HCT116 (cell line): Measurements from ENCODE around the gene RFX2. TPM values are rescaled to one million over a fixed set of nuclear protein-coding genes. Genes with fewer than 3 reads are reported as not detected.

Experiments
- ATAC-seq: fragments of 200-7000 bp; cut with Tn5 transposase; 2 replicates; pipeline ENCODE4 v1.9.1; 2020; ENCODE audit warnings: mild to moderate bottlenecking, moderate library complexity
- BruUV-seq: library from RNA; stranded (reverse); fragments of 400-500 nt; replicated peaks from 2 replicates; lab custom pipeline; 2021; lab: Mats Ljungman, UMichigan
- CTCF ChIA-PET: fragments of 300-600 bp; sonication (Branson Sonifier 250); formaldehyde crosslinking; loops from one replicate; lab custom pipeline; 2021; ENCODE audit warnings: antibody characterized with exemption; lab: Charles Lee
- POLR2A ChIA-PET: fragments of 300-600, 350-600 bp; sonication (Branson Sonifier 250); formaldehyde crosslinking; loops from one replicate; lab custom pipeline; 2021; ENCODE audit warnings: antibody characterized with exemption; lab: Charles Lee
- RAD21 ChIA-PET, 2 experiments: fragments of 300-600 bp; sonication (Branson Sonifier 250); formaldehyde crosslinking; loops; one replicate each; lab custom pipeline; 2023; ENCODE audit warnings: low total read pairs in 2 of 2; ENCODE audit not compliant: uncharacterized antibody in 2 of 2, unreplicated experiment in 2 of 2, low non-redundant PET in 1 of 2; lab: Charles Lee
- DNase-seq: peaks from one replicate; pipeline ENCODE4 v3.0.0-alpha.2; 2010; ENCODE audit warnings: low read depth, low spot score
- H2AFZ ChIP-seq: fragments of 200-600 bp; shearing (Covaris generic), sonication (generic); 2 replicates; pipeline ENCODE4 v1.6.1; 2017; ENCODE audit warnings: low read depth, mixed run types, mixed read lengths, antibody characterized with exemption, low read length; ENCODE audit not compliant: poor library complexity, severe bottlenecking
- H3K27ac ChIP-seq: 2 replicates; pipeline ENCODE4 v1.5.1; 2012; ENCODE audit warnings: low read depth, low read length
- H3K27me3 ChIP-seq: fragments of 200-600 bp; sonication (generic); 2 replicates; pipeline ENCODE4 v1.6.1; 2016; ENCODE audit warnings: mixed run types, low read length, mixed read lengths; ENCODE audit not compliant: insufficient read depth
- H3K36me3 ChIP-seq, 2 experiments: fragments of 200-500 bp in 1 of 2; fragments of 200-600 bp in 1 of 2; sonication (Bioruptor generic) in 1 of 2; sonication (generic) in 1 of 2; 2 replicates each; pipeline versions ENCODE4 v1.5.1 to v1.6.1; 2014 to 2016; ENCODE audit warnings: low read length in 2 of 2, inconsistent platforms in 1 of 2, mixed read lengths in 1 of 2, mixed run types in 1 of 2; ENCODE audit not compliant: insufficient read depth in 2 of 2, control insufficient read depth in 1 of 2
- H3K4me1 ChIP-seq, 2 experiments: fragments of 200-600 bp in 1 of 2; sonication (generic) in 1 of 2; 2 replicates each; pipeline versions ENCODE4 v1.5.1 to v1.6.1; 2012 to 2017; ENCODE audit warnings: low read length in 2 of 2, inconsistent platforms in 1 of 2, mild to moderate bottlenecking in 1 of 2, mixed read lengths in 1 of 2, mixed run types in 1 of 2, moderate library complexity in 1 of 2; ENCODE audit not compliant: insufficient read depth in 2 of 2, control insufficient read depth in 1 of 2
- H3K4me2 ChIP-seq: fragments of 200-600 bp; sonication (generic); 2 replicates; pipeline ENCODE4 v1.6.1; 2017; ENCODE audit warnings: mixed run types, low read length, mixed read lengths
- H3K4me3 ChIP-seq, 2 experiments: fragments of 200-600 bp in 1 of 2; sonication (generic) in 1 of 2; replicated peaks in 1 of 2; 2 replicates each; pipeline ENCODE4 v1.5.1; 2011 to 2016; ENCODE audit warnings: low read length in 2 of 2, control low read depth in 1 of 2, low read depth in 1 of 2, mild to moderate bottlenecking in 1 of 2, mixed read lengths in 1 of 2, mixed run types in 1 of 2
- H3K79me2 ChIP-seq: fragments of 200-600 bp; sonication (generic); 2 replicates; pipeline ENCODE4 v1.6.1; 2017; ENCODE audit warnings: mild to moderate bottlenecking, mixed run types, low read length, moderate library complexity, mixed read lengths; ENCODE audit not compliant: insufficient read depth
- H3K9ac ChIP-seq: fragments of 200-600 bp; sonication (generic); 2 replicates; pipeline ENCODE4 v1.6.1; 2016; ENCODE audit warnings: low read length, mixed read lengths
- H3K9me2 ChIP-seq: fragments of 200-600 bp; sonication (generic), shearing (Covaris generic); 2 replicates; pipeline ENCODE4 v1.6.1; 2017; ENCODE audit warnings: mixed run types, mild to moderate bottlenecking, moderate library complexity; ENCODE audit not compliant: insufficient read depth
- H3K9me3 ChIP-seq, 2 experiments: fragments of 200-500 bp in 1 of 2; fragments of 200-600 bp in 1 of 2; sonication (Bioruptor generic) in 1 of 2; sonication (generic) in 1 of 2; 2 replicates each; pipeline ENCODE4 v1.6.1; 2014 to 2017; ENCODE audit warnings: low read length in 2 of 2, mixed read lengths in 2 of 2, inconsistent platforms in 1 of 2, low read depth in 1 of 2, mild to moderate bottlenecking in 1 of 2, mixed run types in 1 of 2, moderate library complexity in 1 of 2; ENCODE audit not compliant: control insufficient read depth in 1 of 2, insufficient read depth in 1 of 2
- H4K20me1 ChIP-seq: fragments of 200-600 bp; sonication (generic), shearing (Covaris generic); 2 replicates; pipeline ENCODE4 v1.6.1; 2017; ENCODE audit warnings: mixed run types, mild to moderate bottlenecking, moderate library complexity; ENCODE audit not compliant: insufficient read depth
- CEBPB ChIP-seq: IDR thresholded peaks from 2 replicates; pipeline ENCODE4 v1.6.1; 2012; ENCODE audit warnings: low read depth
- EGR1 ChIP-seq: IDR thresholded peaks from 2 replicates; pipeline ENCODE4 v1.6.1; 2012; ENCODE audit warnings: low read depth
- EZH2phosphoT487 ChIP-seq: fragments of 200-600 bp; IDR thresholded peaks from 2 replicates; pipeline ENCODE4 v1.6.1; 2018; ENCODE audit warnings: antibody characterized with exemption, borderline replicate concordance
- FOSL1 ChIP-seq: IDR thresholded peaks from 2 replicates; pipeline ENCODE4 v1.6.1; 2012; ENCODE audit warnings: low read depth
- JUND ChIP-seq: IDR thresholded peaks from 2 replicates; pipeline ENCODE4 v1.6.1; 2012
- POLR2A ChIP-seq: IDR thresholded peaks from 2 replicates; pipeline ENCODE4 v1.7.0; 2011; ENCODE audit warnings: borderline replicate concordance; ENCODE audit not compliant: insufficient read depth, insufficient read length; ENCODE audit errors: extremely low read depth
- POLR2AphosphoS5 ChIP-seq: IDR thresholded peaks from 2 replicates; pipeline ENCODE4 v1.6.1; 2011; ENCODE audit warnings: mild to moderate bottlenecking, low read depth, low read length, moderate library complexity
- SIN3A ChIP-seq: IDR thresholded peaks from 2 replicates; pipeline ENCODE4 v1.6.1; 2012; ENCODE audit warnings: low read depth
- SRF ChIP-seq: IDR thresholded peaks from 2 replicates; pipeline ENCODE4 v1.6.1; 2012; ENCODE audit warnings: low read depth
- TCF7L2 ChIP-seq: IDR thresholded peaks from 2 replicates; pipeline ENCODE4 v1.7.0; 2011; ENCODE audit warnings: borderline replicate concordance, inconsistent platforms; ENCODE audit not compliant: insufficient read depth, insufficient read length; ENCODE audit errors: extremely low read depth
- YY1 ChIP-seq: IDR thresholded peaks from 2 replicates; pipeline ENCODE4 v1.6.1; 2011; ENCODE audit warnings: low read length, low read depth, moderate library complexity, mild to moderate bottlenecking; ENCODE audit not compliant: insufficient replicate concordance; ENCODE audit errors: extremely low read depth
- ZFX ChIP-seq: fragments of 450-650 bp; IDR thresholded peaks from 2 replicates; pipeline ENCODE4 v1.6.1; 2017
- intact Hi-C: fragments of 100-400 bp; cut with micrococcal nuclease; formaldehyde crosslinking; loops from 2 replicates; pipeline ENCODE4 v1.10.0; 2022
- total RNA-seq: library from RNA; stranded (reverse); gene quantifications from one replicate; pipeline ENCODE4 v1.2.1, GENCODE V29; 2021; ENCODE audit not compliant: unreplicated experiment

Gene RFX2
- total RNA-seq, 1 experiment from 2014 or later, result 13.7 TPM

- ChIA-PET RAD21 (interaction anchor here in 1 of 2 experiments (1.8 kb wide), 1 partner anchor 217 kb away, joined by 10 read pairs; no protein-coding TSS in a partner anchor), POLR2A (no interaction called here), CTCF (interaction anchor here (0.6 to 3.1 kb wide), 6 partner anchors 8 to 217 kb away, joined by 3 to 46 read pairs (median 4); partner anchors contain the start of gene NRTN)
- no peaks in the 10 kb centered on the region for H3K79me2 ChIP-seq
- intact Hi-C loops, result no loop called here
- no peaks in the 10 kb centered on the region for H3K36me3 ChIP-seq
- ATAC-seq (no peak), DNase-seq (no peak)
- H3K9ac ChIP-seq, result no peak overlapping the region
- H4K20me1 ChIP-seq, result no peaks in the 10 kb centered on the region
- no peak overlapping the region for H3K4me2 ChIP-seq
- TF ChIP-seq EGR1 (no peak), ZFX (no peak), POLR2AphosphoS5 (no peak), POLR2A (no peak), JUND (no peak), YY1 (no peak), EZH2phosphoT487 (no peak), SRF (no peak), FOSL1 (no peak), CEBPB (no peak), SIN3A (no peak), TCF7L2 (no peak)
- no peak overlapping the region for H3K27ac ChIP-seq
- H3K4me3 ChIP-seq, result no peak overlapping the region
- no peaks in the 10 kb centered on the region for H3K27me3 ChIP-seq
- H3K9me3 ChIP-seq, result no peaks in the 10 kb centered on the region
- H3K9me2 ChIP-seq, result no peaks in the 10 kb centered on the region
- peaks cover 0 to 6% of the 10 kb centered on the region in 2 experiments; a peak in 1 of 4 replicates for H3K4me1 ChIP-seq
- H2AFZ ChIP-seq, result no peak overlapping the region
- no TSS peak for BruUV-seq
Observed at GRCh38 chr19:6020972-6021805, 89.1 kb downstream of the RFX2 start.
